Measurements from ENCODE around the gene PGLYRP4. TPM values are rescaled to one million over a fixed set of nuclear protein-coding genes. Genes with fewer than 3 reads are reported as not detected.

The PGLYRP4 gene
- total RNA-seq, 1 experiment from 2014 or later = not detected

DNA sequence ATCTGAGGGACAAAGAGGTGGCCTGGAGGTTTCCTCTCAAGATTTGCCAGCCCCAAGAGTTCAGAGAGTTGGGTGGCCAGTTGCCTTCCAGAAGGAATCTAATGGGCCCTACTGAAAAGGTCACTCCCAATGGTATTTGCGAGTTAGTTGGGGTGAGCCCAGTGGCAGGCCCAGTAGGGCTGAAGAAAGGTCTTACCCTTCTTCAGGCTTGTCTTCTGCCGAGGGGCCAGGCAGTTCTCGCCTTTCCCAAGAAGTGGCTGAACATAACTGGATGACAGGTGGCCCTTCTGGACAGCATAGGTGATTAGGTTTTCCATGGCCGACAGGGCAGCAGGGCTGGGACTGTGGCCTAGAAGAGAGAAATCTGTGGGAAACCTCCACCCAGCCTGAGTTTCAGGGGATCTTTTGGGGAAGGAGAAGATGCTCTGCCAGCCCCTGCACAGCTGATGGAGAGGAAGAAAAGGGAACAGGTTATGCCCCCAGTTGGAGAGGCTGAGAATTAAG is 7.2 kb downstream of the PGLYRP4 start:
- Histone ChIP-seq H3K79me2 (ENCODE audit: low read depth) (no peaks in the 10 kb centered on the region), H3K36me3 (ENCODE audit: low read depth) (no peaks in the 10 kb centered on the region), H3K4me1 (replicated peaks; ENCODE audit: insufficient read depth) (no peaks in the 10 kb centered on the region), H3K9me3 (ENCODE audit: insufficient read depth, low read depth) (no peaks in the 10 kb centered on the region), H3F3A (ENCODE audit: insufficient read depth, low read depth) (no peaks in the 10 kb centered on the region), H2AFZ (no peak overlapping the region), H3K4me2 (no peak overlapping the region), H3K27ac (no peak overlapping the region), H3K9me2 (ENCODE audit: insufficient read depth) (no peaks in the 10 kb centered on the region), H3K27me3 (ENCODE audit: insufficient read depth, low read depth) (peaks cover 71% of the 10 kb centered on the region), H4K20me1 (ENCODE audit: insufficient read depth) (no peaks in the 10 kb centered on the region), H3K4me3 (no peak overlapping the region)
- intact Hi-C loops (cut with micrococcal nuclease; ENCODE audit: unreplicated experiment) = no loop called here
- CTCF ChIA-PET = no interaction called here
- no peak for DNase-seq
- no TSS peak for BruUV-seq (replicated peaks)
- POLR2A ChIA-PET (ENCODE audit: unreplicated experiment) = no interaction called here
- TF ChIP-seq CTCF (conservative IDR thresholded peaks at IDR 0.05) (no peak), EZH2 (IDR thresholded peaks at IDR 0.05; ENCODE audit: low read depth) (no peak)

DNA sequence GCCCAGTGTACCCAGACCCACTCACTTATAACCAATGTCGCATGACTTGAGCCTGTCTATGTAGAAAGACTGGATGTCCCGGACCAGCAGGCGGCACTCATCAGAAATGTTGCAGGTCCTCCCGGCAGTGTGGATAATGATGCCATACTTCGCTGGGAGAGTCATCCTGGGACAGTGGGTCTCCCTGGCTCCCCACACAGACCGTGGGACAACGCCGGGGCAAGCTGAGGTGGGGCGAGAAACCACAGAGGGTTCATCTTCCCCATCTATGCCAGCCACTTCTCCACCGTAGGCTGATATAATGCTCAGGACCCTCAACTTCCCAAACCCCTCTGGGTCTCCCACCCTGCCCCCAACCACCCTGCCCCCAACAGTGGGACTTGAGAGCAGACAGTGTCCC is 8.3 kb downstream of the PGLYRP4 start:
- POLR2A ChIA-PET (ENCODE audit: unreplicated experiment) = no interaction called here
- no peak overlapping the region for H3K27ac ChIP-seq
- intact Hi-C loops (cut with micrococcal nuclease; ENCODE audit: unreplicated experiment) = no loop called here

GRCh38 chr1:153339802-153340201 is 8.8 kb downstream of the PGLYRP4 start:
- no peak for DNase-seq
- H3K9me2 ChIP-seq (ENCODE audit: insufficient read depth) = no peaks in the 10 kb centered on the region
- TF ChIP-seq CTCF (conservative IDR thresholded peaks at IDR 0.05) (no peak), EZH2 (IDR thresholded peaks at IDR 0.05; ENCODE audit: low read depth) (no peak)
- H3F3A ChIP-seq (ENCODE audit: insufficient read depth, low read depth) = no peaks in the 10 kb centered on the region
- H3K79me2 ChIP-seq (ENCODE audit: low read depth) = no peaks in the 10 kb centered on the region
- H3K4me3 ChIP-seq = no peak overlapping the region
- peaks cover 72% of the 10 kb centered on the region for H3K27me3 ChIP-seq (ENCODE audit: insufficient read depth, low read depth)
- no peak overlapping the region for H3K27ac ChIP-seq
- ChIA-PET CTCF (no interaction called here), POLR2A (ENCODE audit: unreplicated experiment) (no interaction called here)
- no peaks in the 10 kb centered on the region for H3K9me3 ChIP-seq (ENCODE audit: insufficient read depth, low read depth)
- H3K4me1 ChIP-seq (replicated peaks; ENCODE audit: insufficient read depth) = no peaks in the 10 kb centered on the region
- H4K20me1 ChIP-seq (ENCODE audit: insufficient read depth) = no peaks in the 10 kb centered on the region
- no peak overlapping the region for H3K4me2 ChIP-seq
- BruUV-seq (replicated peaks) = no TSS peak
- H2AFZ ChIP-seq = no peak overlapping the region
- intact Hi-C loops (cut with micrococcal nuclease; ENCODE audit: unreplicated experiment) = no loop called here
- H3K36me3 ChIP-seq (ENCODE audit: low read depth) = no peaks in the 10 kb centered on the region

More for the DNA sequence above, 8.3 kb downstream of the PGLYRP4 start:
- Histone ChIP-seq H3F3A (ENCODE audit: insufficient read depth, low read depth) (no peaks in the 10 kb centered on the region), H4K20me1 (ENCODE audit: insufficient read depth) (no peaks in the 10 kb centered on the region), H2AFZ (no peak overlapping the region), H3K79me2 (ENCODE audit: low read depth) (no peaks in the 10 kb centered on the region), H3K9me2 (ENCODE audit: insufficient read depth) (no peaks in the 10 kb centered on the region), H3K4me3 (no peak overlapping the region), H3K36me3 (ENCODE audit: low read depth) (no peaks in the 10 kb centered on the region), H3K4me1 (replicated peaks; ENCODE audit: insufficient read depth) (no peaks in the 10 kb centered on the region), H3K4me2 (no peak overlapping the region), H3K9me3 (ENCODE audit: insufficient read depth, low read depth) (no peaks in the 10 kb centered on the region), H3K27me3 (ENCODE audit: insufficient read depth, low read depth) (peaks cover 72% of the 10 kb centered on the region)
- CTCF ChIA-PET = no interaction called here
- no peak for TF ChIP-seq CTCF (conservative IDR thresholded peaks at IDR 0.05)
- BruUV-seq (replicated peaks) = no TSS peak
- no peak for DNase-seq

Data from PC-9 (cell line).